ENCODE data around the gene RNASET2.

Gene RNASET2

DNA sequence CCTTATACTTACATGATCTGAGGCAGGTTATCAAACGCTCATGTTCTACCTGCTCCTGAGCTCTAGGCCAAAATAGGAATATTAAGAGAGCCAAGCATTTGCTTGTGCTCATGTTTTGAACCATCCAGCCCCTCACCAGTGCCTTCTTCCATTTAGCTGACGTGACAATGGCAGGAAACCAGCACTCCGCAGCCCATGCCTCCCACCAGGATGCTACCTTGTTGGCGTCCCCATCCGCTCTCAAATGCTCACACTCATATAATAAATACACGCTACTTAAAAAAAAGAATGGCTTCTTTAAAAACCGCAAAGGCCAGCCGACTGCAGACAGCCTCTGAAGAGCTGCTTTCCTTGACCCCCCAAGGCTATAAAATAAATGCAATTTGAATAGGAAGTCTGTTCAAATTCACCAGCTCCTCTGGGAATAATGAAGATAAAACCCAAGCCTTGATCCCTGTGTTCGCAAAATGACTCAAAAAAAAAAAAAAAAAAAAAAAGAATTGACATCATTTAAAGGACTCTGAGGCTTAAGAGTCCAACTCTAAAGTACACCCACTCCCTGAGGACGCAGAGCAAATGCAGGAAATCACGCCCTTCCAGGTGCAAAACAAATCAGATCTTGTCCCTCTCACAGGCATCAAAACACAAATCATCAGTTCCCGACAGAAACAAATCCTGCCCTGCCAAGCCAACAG lies 29.0 kb downstream of the RNASET2 start:
- Histone ChIP-seq H3K9me3 (ENCODE audit: severe bottlenecking) (no peaks in the 10 kb centered on the region), H3K27me3 (ENCODE audit: insufficient read depth, low read depth, severe bottlenecking) (no peaks in the 10 kb centered on the region), H3K27ac (no peak overlapping the region), H3K36me3 (no peaks in the 10 kb centered on the region), H3K4me3 (ENCODE audit: low read depth, low read length) (no peak overlapping the region)
- TF ChIP-seq, protein P1, sequence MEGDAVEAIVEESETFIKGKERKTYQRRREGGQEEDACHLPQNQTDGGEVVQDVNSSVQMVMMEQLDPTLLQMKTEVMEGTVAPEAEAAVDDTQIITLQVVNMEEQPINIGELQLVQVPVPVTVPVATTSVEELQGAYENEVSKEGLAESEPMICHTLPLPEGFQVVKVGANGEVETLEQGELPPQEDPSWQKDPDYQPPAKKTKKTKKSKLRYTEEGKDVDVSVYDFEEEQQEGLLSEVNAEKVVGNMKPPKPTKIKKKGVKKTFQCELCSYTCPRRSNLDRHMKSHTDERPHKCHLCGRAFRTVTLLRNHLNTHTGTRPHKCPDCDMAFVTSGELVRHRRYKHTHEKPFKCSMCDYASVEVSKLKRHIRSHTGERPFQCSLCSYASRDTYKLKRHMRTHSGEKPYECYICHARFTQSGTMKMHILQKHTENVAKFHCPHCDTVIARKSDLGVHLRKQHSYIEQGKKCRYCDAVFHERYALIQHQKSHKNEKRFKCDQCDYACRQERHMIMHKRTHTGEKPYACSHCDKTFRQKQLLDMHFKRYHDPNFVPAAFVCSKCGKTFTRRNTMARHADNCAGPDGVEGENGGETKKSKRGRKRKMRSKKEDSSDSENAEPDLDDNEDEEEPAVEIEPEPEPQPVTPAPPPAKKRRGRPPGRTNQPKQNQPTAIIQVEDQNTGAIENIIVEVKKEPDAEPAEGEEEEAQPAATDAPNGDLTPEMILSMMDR (IDR thresholded peaks at IDR 0.05; ENCODE audit: low read depth, low read length) = no peak
- DNase-seq = no peak

DNA sequence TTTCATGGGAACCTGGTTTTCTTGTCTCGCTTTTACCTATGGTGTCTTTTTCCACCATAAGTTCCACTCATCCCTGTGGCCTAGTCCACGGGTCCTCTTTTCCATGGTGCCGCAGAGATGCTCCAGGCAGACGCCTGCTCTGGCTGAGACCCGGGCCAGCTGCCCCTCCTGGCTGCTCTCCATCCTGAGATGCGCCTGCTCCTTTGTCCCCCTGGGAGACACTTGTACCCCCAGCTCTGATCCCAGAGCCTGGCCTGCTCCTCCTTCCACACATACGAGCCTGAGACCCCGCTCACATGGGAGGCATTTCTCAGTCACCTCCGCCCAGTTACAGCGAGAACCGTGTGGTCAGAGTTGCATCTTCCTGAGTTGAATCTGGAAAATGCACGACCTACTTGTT lies 29.6 kb downstream of the RNASET2 start:
- H3K9me3 ChIP-seq (ENCODE audit: severe bottlenecking) = no peaks in the 10 kb centered on the region
- H3K4me3 ChIP-seq (ENCODE audit: low read depth, low read length) = no peak overlapping the region
- TF ChIP-seq, protein P1 (IDR thresholded peaks at IDR 0.05; ENCODE audit: low read depth, low read length) = no peak
- no peaks in the 10 kb centered on the region for H3K36me3 ChIP-seq
- no peak for DNase-seq
- no peaks in the 10 kb centered on the region for H3K27me3 ChIP-seq (ENCODE audit: insufficient read depth, low read depth, severe bottlenecking)
- H3K27ac ChIP-seq = no peak overlapping the region

DNA sequence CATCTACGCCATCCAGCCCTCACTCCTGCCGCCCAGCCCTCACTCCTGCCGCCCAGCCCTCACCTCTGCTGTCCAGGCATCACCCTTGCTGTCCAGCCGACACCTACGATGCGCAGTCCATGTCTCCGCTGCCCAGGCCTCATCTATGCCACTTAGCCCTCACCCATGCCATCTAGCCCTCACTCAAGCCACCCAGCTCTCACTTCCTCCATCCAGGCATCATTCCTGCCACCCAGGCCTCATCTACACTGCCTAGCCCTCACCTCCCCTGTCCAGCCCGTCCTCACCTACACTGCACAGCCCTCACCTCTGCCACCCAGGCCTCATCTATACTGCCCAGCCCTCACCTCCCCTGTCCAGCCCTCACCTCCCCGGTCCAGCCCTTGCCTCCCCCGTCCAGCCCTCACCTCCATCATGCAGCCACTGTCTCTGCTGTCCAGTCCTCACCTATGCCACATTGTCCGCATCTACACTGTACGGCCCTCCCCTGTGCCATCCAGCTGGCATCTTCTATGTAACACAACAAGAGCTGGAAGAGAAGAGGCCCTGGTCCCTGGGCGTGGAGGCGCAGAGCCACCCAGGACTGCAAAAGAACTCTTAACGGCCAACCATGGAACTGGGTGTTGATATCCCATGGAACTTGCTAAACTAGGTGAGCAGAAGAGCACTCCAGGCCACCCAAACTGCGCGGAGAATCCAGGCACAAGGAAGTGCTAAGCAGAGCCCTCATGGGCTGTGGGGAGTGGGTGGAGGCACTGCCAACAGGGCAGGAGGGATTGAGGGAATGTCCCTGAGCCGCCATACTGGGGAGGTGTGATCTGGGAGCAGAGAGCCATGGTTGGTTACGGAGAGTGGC lies 31.0 kb downstream of the RNASET2 start:
- no peaks in the 10 kb centered on the region for H3K27me3 ChIP-seq (ENCODE audit: insufficient read depth, low read depth, severe bottlenecking)
- no peak overlapping the region for H3K27ac ChIP-seq
- no peaks in the 10 kb centered on the region for H3K36me3 ChIP-seq
- TF ChIP-seq, protein P1 (IDR thresholded peaks at IDR 0.05; ENCODE audit: low read depth, low read length) = no peak
- H3K9me3 ChIP-seq (ENCODE audit: severe bottlenecking) = no peaks in the 10 kb centered on the region
- no peak overlapping the region for H3K4me3 ChIP-seq (ENCODE audit: low read depth, low read length)
- no peak for DNase-seq

DNA sequence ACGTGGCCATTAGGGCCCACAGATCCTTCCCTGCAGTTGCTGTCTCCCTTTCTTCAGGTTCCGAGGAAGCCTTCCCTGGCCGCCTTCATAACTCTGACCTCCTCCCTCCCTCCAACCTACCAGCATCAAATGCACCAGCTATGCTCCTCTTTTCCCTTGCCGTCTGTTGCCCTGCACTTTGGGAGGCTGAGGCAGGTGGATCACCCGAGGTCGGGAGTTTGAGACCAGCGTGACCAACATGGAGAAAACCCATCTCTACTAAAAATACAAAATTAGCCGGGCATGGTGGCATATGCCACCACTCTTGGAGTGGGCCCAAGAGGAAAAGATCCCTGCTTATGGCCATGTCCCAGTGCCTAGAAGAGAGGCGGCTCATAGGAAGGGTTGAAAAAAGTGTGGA lies 31.8 kb downstream of the RNASET2 start:
- no peaks in the 10 kb centered on the region for H3K27me3 ChIP-seq (ENCODE audit: insufficient read depth, low read depth, severe bottlenecking)
- DNase-seq = no peak
- H3K27ac ChIP-seq = no peak overlapping the region
- TF ChIP-seq, protein P1 (IDR thresholded peaks at IDR 0.05; ENCODE audit: low read depth, low read length) = no peak
- H3K9me3 ChIP-seq (ENCODE audit: severe bottlenecking) = no peaks in the 10 kb centered on the region
- no peak overlapping the region for H3K4me3 ChIP-seq (ENCODE audit: low read depth, low read length)
- no peaks in the 10 kb centered on the region for H3K36me3 ChIP-seq

DNA sequence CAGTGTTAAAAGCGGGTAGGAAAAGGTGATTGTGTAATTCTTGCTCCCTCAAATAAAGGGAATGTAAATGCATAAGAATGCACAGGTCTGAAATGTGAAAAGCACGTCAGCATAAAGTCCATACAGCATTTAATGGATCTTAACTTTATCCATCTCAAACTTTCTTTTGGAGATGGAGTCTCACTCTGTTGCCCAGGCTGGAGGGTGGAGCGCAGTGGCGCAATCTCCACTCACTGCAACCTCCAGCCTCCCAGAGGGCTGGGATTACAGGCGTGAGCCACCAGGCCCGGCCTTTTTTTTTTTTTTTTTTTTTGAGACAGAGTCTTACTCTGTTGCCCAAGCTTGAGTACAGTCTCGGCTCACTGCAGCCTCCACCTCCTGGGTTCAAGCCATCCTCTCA lies 33.4 kb downstream of the RNASET2 start:
- Histone ChIP-seq H3K36me3 (no peaks in the 10 kb centered on the region), H3K4me3 (ENCODE audit: low read depth, low read length) (no peak overlapping the region), H3K9me3 (ENCODE audit: severe bottlenecking) (no peaks in the 10 kb centered on the region), H3K27ac (no peak overlapping the region), H3K27me3 (ENCODE audit: insufficient read depth, low read depth, severe bottlenecking) (no peaks in the 10 kb centered on the region)
- TF ChIP-seq, protein P1 (IDR thresholded peaks at IDR 0.05; ENCODE audit: low read depth, low read length) = no peak
- DNase-seq = no peak

All from WERI-Rb-1 (cell line).